ENCODE measurements around the gene SRRM3.
"Not testable (repeated sequence)": the region's sequence is repeated elsewhere in the genome, so short reads cannot be mapped to it uniquely, and the experiment has no call there.

The SRRM3 gene

GRCh38 chr7:76231071-76231470, 29.4 kb downstream of the SRRM3 start:
- DNase-seq, result no peak

GRCh38 chr7:76231583-76231982, 29.9 kb downstream of the SRRM3 start:
- DNase-seq, result no peak

GRCh38 chr7:76232698-76233097, 31.0 kb downstream of the SRRM3 start:
- DNase-seq, result no peak

- DNase-seq, result no peak
Observed at GRCh38 chr7:76233538-76234281, 32.0 kb downstream of the SRRM3 start.

GRCh38 chr7:76234282-76234584, 32.5 kb downstream of the SRRM3 start:
- no peak for DNase-seq

GRCh38 chr7:76234931-76235441, 33.3 kb downstream of the SRRM3 start:
- peak; percentile 75 for DNase-seq

GRCh38 chr7:76236224-76236623, 34.5 kb downstream of the SRRM3 start:
- DNase-seq, result no peak

- DNase-seq, result no peak
Observed at GRCh38 chr7:76238326-76238725, 36.6 kb downstream of the SRRM3 start.

- no peak for DNase-seq
Observed at GRCh38 chr7:76241141-76241540, 39.4 kb downstream of the SRRM3 start.

GRCh38 chr7:76242517-76243063, 40.9 kb downstream of the SRRM3 start:
- not testable (repeated sequence) for DNase-seq

- no peak for DNase-seq
Observed at GRCh38 chr7:76244781-76245391, 43.2 kb downstream of the SRRM3 start.

GRCh38 chr7:76246804-76247389, 45.2 kb downstream of the SRRM3 start:
- no peak for DNase-seq

- no peak for DNase-seq
Observed at GRCh38 chr7:76247938-76248337, 46.2 kb downstream of the SRRM3 start.

- DNase-seq, result no peak
Observed at GRCh38 chr7:76252021-76252420, 50.3 kb downstream of the SRRM3 start.

- DNase-seq, result no peak
Observed at GRCh38 chr7:76254781-76255180, 53.1 kb downstream of the SRRM3 start.

GRCh38 chr7:76257973-76258372, 56.3 kb downstream of the SRRM3 start:
- no peak for DNase-seq

- DNase-seq, result no peak
Observed at GRCh38 chr7:76259124-76260093, 57.7 kb downstream of the SRRM3 start.

- peak; percentile 40 for DNase-seq
Observed at GRCh38 chr7:76260171-76260703, 58.5 kb downstream of the SRRM3 start.

- no peak for DNase-seq
Observed at GRCh38 chr7:76261329-76261728, 59.6 kb downstream of the SRRM3 start.

GRCh38 chr7:76261931-76262330, 60.2 kb downstream of the SRRM3 start:
- no peak for DNase-seq

- DNase-seq, result no peak
Observed at GRCh38 chr7:76262683-76263402, 61.1 kb downstream of the SRRM3 start.

- no peak for DNase-seq
Observed at GRCh38 chr7:76265299-76265698, 63.6 kb downstream of the SRRM3 start.
